ENCODE measurements around the gene CHPT1.

CHPT1 gene

DNA sequence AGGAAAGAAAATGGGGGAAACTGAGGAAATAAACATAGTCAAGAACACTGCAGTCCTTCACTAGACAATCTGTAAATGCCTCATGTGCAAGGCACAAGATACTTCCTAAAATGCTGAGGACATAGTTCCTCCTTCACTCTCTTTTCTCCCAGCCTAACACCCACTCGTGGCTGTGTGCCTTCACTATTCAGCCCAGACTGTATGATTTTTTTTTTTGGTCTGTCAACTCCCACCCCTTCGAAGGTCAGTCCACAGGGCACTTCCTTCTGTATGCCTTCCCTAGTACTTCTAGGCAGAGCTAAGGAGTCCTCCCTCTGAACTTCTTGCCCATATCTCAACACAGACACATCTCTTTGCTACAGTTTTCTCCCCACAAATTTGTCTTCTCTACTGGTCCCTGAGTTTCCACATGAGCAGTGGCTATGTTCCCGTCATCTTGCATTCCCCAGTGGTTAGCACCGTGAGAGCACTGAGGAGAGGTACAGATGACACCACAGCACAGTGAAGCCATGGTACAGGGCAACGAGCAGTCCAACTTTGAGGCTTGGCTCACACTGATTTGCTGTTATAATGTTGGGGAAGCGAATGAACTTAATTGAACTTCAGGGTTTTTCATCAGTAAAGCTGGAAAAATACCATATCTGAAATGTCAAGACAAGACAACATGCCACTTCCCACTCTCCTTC, 65.9 kb downstream of the CHPT1 start:
- Histone ChIP-seq H3K36me3 (no peaks in the 10 kb centered on the region), H3K4me1 (no peaks in the 10 kb centered on the region), H3K9me3 (no peaks in the 10 kb centered on the region), H3K27me3 (no peaks in the 10 kb centered on the region), H3K4me3 (ENCODE audit: low read depth, low read length) (no peak overlapping the region)
- TF ChIP-seq, protein P1, sequence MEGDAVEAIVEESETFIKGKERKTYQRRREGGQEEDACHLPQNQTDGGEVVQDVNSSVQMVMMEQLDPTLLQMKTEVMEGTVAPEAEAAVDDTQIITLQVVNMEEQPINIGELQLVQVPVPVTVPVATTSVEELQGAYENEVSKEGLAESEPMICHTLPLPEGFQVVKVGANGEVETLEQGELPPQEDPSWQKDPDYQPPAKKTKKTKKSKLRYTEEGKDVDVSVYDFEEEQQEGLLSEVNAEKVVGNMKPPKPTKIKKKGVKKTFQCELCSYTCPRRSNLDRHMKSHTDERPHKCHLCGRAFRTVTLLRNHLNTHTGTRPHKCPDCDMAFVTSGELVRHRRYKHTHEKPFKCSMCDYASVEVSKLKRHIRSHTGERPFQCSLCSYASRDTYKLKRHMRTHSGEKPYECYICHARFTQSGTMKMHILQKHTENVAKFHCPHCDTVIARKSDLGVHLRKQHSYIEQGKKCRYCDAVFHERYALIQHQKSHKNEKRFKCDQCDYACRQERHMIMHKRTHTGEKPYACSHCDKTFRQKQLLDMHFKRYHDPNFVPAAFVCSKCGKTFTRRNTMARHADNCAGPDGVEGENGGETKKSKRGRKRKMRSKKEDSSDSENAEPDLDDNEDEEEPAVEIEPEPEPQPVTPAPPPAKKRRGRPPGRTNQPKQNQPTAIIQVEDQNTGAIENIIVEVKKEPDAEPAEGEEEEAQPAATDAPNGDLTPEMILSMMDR (IDR thresholded peaks at IDR 0.05; ENCODE audit: low read depth, low read length): no peak
- DNase-seq: no peak

DNA sequence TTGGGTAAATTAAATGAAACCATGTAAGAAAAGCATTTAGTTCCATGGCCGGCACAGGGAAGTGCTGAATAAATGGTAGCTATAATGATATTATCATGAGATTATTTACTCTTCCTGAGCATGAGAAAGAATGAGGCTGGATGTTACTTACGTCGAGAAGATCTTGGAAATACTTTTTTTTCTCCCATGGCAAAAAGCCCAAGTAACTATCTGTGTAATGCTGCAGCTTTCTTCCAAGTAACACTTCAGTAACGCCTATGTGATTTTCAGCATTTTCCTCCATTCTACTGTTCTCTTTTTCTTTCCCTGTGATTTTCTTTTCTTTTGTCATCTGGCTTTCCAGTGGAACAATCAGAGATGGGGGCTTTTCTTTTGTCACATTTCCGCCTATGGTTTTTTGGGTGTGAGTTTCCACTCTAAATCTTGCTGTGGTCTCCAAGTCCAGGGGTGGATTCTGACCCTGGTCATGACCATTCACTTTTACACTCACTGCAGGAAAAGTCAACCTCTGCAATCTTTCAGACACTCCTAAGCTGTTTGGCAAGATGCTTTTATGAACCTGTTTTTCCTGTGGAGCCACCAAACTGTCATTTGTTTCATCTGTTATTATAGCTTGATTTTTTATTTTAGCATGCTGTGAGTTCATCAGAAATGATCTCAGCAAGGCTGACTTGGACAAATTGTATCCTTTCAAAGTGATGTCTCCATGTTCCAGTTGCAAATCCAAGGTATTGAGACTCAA, 66.8 kb downstream of the CHPT1 start:
- no peaks in the 10 kb centered on the region for H3K27me3 ChIP-seq
- H3K4me1 ChIP-seq: no peaks in the 10 kb centered on the region
- no peaks in the 10 kb centered on the region for H3K36me3 ChIP-seq
- H3K4me3 ChIP-seq (ENCODE audit: low read depth, low read length): no peak overlapping the region
- TF ChIP-seq, protein P1 (IDR thresholded peaks at IDR 0.05; ENCODE audit: low read depth, low read length): no peak
- no peaks in the 10 kb centered on the region for H3K9me3 ChIP-seq
- DNase-seq: no peak

DNA sequence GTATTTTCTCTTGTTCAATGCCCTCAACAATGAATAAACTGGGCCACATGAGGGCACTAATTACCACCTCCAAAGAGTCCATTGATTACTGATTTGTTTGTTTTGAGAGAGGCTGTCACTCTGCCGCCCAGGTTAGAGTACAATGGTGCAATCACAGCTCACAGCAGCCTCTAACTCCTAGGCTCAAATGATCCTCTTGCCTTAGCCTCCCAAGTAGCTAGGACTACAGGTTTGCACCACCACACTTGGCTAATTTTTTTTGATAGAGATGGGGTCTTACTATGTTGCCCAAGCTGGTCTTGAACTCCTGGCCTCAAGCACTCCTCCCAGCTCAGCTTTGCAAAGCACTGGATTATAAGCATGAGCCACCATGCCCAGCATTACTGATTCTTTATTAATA, 70.1 kb downstream of the CHPT1 start:
- H3K4me3 ChIP-seq (ENCODE audit: low read depth, low read length): no peak overlapping the region
- no peaks in the 10 kb centered on the region for H3K4me1 ChIP-seq
- H3K36me3 ChIP-seq: no peaks in the 10 kb centered on the region
- TF ChIP-seq, protein P1 (IDR thresholded peaks at IDR 0.05; ENCODE audit: low read depth, low read length): no peak
- H3K9me3 ChIP-seq: no peaks in the 10 kb centered on the region
- H3K27me3 ChIP-seq: no peaks in the 10 kb centered on the region
- no peak for DNase-seq

DNA sequence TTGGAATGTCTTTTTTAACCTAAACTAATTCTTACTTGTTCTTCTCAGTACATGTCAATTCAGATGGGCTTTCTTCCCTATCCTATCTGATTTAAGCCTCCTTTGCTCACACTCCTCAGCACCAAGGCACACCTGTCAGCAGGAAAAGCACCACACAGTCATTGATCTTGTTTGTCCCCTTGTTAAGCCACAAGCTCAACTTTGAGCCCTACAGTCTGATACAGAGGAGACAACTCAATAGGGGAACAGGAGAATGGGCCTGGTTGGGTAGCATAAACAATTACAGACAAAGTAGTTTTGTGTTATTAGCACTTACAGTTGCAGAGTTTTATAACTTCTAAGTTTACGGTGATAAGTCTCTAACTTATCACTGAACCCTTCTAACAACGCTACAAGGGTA, 71.3 kb downstream of the CHPT1 start:
- TF ChIP-seq, protein P1 (IDR thresholded peaks at IDR 0.05; ENCODE audit: low read depth, low read length): no peak
- no peak for DNase-seq
- Histone ChIP-seq H3K4me3 (ENCODE audit: low read depth, low read length) (no peak overlapping the region), H3K9me3 (no peaks in the 10 kb centered on the region), H3K4me1 (no peaks in the 10 kb centered on the region), H3K27me3 (no peaks in the 10 kb centered on the region), H3K36me3 (no peaks in the 10 kb centered on the region)

DNA sequence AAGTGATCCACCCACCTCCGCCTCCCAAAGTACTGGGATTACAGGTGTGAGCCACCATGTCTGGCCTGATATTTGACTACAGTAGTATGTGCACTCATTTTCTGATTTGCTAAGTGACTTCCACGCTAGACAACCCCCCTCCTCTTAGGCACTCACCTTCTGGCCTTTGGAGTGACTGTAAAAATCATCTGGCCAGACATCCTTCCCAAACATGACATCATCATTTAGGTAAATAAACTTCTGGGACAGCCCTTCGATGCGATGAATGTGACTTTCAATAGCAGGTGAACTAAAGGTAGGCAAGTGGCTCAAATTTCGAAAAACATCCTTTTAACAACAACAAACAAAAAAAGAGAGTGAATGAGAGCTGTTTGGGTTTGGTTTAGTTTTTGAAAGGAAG, 72.4 kb downstream of the CHPT1 start:
- H3K4me3 ChIP-seq (ENCODE audit: low read depth, low read length): no peak overlapping the region
- no peak for DNase-seq
- H3K36me3 ChIP-seq: no peaks in the 10 kb centered on the region
- no peaks in the 10 kb centered on the region for H3K27me3 ChIP-seq
- no peaks in the 10 kb centered on the region for H3K4me1 ChIP-seq
- TF ChIP-seq, protein P1 (IDR thresholded peaks at IDR 0.05; ENCODE audit: low read depth, low read length): no peak
- no peaks in the 10 kb centered on the region for H3K9me3 ChIP-seq
